Fibroblast of mammary gland (primary cell): ENCODE results near the gene IDNK.

ENCODE experiments used
- DNase-seq: peaks from one replicate; pipeline ENCODE4 v3.0.0-alpha.2; 2010; ENCODE audit warnings: low read depth
- H3K4me3 ChIP-seq: 2 replicates; pipeline ENCODE4 v1.5.1; 2011; ENCODE audit warnings: low read depth, mild to moderate bottlenecking, low read length, moderate library complexity; ENCODE audit not compliant: control insufficient read depth
- TF ChIP-seq, protein P1 (sequence below): conservative IDR thresholded peaks from 2 replicates; pipeline ENCODE4 v1.5.1; 2011; ENCODE audit warnings: low read depth, low read length, inconsistent platforms; ENCODE audit not compliant: control insufficient read depth, insufficient read depth

IDNK gene

DNA sequence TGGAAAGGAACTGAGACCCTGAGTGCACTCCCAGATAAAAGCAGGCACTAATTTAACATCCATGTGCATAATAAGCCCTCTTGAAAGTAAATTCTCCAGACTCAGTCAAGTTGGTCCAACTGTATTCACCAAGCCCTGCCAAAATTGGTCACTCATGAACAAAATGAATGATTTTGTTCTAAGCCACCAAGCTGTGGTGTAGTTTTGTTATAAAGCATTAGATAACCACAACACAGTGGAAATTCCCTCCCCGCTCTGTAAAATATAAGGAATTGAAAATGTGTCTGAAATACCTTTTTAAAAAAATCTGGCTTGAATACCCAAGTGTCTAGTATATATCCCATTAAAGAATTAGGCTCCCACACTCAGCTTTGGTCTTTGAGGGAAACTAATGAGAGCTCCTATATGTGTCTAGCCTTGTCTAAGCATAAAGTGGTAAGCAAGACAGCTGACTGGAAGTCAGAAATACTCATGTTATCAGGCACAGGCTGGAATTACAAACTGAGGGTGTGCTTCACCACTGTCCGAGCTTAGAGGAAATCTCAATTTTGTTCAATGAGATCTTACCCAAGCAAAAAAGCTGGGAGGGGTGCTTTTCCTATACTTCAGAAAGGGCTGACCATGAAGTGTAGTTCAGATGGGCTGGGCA lies 33.2 kb downstream of the IDNK start:
- TF ChIP-seq, protein P1, sequence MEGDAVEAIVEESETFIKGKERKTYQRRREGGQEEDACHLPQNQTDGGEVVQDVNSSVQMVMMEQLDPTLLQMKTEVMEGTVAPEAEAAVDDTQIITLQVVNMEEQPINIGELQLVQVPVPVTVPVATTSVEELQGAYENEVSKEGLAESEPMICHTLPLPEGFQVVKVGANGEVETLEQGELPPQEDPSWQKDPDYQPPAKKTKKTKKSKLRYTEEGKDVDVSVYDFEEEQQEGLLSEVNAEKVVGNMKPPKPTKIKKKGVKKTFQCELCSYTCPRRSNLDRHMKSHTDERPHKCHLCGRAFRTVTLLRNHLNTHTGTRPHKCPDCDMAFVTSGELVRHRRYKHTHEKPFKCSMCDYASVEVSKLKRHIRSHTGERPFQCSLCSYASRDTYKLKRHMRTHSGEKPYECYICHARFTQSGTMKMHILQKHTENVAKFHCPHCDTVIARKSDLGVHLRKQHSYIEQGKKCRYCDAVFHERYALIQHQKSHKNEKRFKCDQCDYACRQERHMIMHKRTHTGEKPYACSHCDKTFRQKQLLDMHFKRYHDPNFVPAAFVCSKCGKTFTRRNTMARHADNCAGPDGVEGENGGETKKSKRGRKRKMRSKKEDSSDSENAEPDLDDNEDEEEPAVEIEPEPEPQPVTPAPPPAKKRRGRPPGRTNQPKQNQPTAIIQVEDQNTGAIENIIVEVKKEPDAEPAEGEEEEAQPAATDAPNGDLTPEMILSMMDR, result no peak
- H3K4me3 ChIP-seq, result no peak overlapping the region
- DNase-seq, result no peak

DNA sequence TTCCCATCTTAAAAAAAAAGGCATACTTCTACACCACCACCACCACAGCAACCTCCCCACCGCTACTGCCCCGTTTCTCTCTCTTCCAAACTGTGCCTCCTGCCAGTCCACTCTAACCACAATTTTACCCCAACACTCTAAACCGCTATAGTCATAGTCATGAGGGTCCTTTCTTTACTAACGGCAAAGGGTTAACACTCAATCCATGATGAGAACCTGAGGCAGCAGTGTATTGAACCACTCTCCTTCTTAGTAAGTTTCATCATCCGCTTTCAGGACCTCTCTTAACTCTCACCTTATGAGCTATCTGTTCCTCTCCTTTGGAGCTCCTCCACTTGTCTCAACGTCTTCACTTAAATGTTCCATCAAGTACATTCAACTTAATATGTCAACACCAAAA lies 34.0 kb downstream of the IDNK start:
- TF ChIP-seq, protein P1, result no peak
- no peak overlapping the region for H3K4me3 ChIP-seq
- no peak for DNase-seq

DNA sequence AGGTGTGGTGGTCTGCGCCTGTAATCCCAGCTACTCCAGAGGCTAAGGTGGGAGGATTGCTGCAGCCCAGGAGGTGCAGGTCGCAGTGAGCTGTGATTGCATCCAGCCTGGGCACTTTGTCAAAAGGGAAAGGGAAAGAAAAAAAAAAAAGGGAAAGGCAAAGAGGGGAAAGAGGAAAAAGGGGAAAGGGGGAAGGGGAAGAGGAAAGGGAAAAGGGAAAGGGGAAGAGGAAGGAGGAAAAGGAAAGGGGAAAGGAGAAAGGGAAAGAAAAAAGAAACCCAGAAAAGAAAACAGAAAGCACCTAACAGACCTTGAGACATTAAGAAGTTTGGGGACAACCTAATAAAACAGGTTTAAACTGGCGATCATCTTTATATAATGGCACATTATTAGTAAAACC lies 40.0 kb downstream of the IDNK start:
- H3K4me3 ChIP-seq, result no peak overlapping the region
- TF ChIP-seq, protein P1, result no peak

DNA sequence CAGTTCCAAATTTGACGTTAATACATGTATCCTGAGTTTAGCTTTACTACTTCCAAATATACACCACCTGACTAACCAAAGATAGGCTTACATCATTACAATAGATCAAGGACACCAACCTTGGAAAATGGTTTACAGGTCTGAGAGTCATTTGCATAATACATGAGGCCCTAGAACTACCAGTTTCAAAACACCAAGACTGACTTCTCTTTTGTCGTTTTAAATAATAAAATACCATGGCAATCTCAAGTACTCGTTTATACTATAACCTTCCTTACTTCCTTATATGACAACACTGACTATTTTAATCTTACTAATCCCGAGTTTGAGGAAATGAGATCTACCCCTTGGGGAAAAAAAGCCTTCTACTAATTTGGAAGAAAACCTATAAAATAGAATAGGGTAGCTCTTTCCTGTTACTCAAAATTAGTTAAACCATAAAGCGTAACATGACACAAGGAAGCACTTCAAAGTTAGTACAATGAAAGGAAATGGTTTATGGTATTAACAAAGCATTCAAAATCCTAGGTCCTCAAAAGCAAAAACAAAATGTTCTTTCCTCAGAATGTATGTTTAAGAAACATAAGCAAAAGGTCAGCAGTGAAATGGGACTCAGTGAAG lies 42.7 kb downstream of the IDNK start:
- DNase-seq, result no peak
- TF ChIP-seq, protein P1, result no peak
- no peak overlapping the region for H3K4me3 ChIP-seq

More for the DNA sequence above, 40.0 kb downstream of the IDNK start:
- DNase-seq, result no peak

DNA sequence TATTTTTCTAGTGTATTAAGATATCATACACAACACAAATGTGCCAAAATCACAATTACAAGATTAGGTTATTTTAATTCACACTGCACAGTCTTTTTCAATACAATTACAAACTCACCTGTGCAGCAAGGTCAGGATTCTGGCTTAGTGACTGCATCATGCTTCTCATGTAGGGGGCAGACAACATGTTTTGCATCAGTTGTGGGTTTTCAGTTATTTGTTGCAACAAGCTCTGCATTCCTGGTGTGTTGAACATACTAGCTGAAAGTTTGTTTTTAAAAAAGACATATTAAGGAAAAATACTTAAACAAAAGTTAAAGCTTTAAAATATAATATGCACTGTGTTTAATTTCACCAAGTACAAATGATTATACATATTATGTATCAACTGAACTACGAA lies 46.1 kb downstream of the IDNK start:
- H3K4me3 ChIP-seq, result no peak overlapping the region
- TF ChIP-seq, protein P1, result no peak
- no peak for DNase-seq

DNA sequence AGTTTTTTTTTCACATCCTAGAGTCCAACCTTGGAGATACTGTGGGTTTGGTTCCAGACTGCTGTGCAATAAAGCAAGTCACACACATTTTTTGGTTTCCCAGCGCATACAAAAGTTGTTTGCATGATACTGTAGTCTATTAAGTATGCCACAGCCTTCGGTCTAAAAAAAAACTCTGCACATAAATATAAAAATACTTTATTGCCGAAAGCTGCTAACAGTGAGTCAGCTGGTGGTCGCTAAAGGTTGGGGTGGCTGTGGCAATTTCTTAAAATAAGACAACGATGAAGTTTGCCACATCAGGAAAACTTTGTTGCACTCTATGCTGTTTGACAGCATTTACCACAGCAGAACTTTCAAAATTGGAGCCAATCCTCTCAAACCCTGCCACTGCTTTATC lies 47.4 kb downstream of the IDNK start:
- TF ChIP-seq, protein P1, result no peak
- H3K4me3 ChIP-seq, result no peak overlapping the region
- no peak for DNase-seq
